GM12801 (cell line): ENCODE results near the gene ZNF440.

Experiments used
- CTCF ChIP-seq: IDR thresholded peaks from one replicate; pipeline ENCODE4 v1.5.1; 2011; ENCODE audit warnings: control low read depth; ENCODE audit not compliant: insufficient read length; ENCODE audit errors: extremely low read depth

The ZNF440 gene

GRCh38 chr19:11814029-11814699, at the start of gene ZNF440:
TSS of gene ZNF440 (plus strand) at chr19:11814273. CDS start at chr19:11814448, 175 bp downstream.
- no peak for TF ChIP-seq CTCF

DNA sequence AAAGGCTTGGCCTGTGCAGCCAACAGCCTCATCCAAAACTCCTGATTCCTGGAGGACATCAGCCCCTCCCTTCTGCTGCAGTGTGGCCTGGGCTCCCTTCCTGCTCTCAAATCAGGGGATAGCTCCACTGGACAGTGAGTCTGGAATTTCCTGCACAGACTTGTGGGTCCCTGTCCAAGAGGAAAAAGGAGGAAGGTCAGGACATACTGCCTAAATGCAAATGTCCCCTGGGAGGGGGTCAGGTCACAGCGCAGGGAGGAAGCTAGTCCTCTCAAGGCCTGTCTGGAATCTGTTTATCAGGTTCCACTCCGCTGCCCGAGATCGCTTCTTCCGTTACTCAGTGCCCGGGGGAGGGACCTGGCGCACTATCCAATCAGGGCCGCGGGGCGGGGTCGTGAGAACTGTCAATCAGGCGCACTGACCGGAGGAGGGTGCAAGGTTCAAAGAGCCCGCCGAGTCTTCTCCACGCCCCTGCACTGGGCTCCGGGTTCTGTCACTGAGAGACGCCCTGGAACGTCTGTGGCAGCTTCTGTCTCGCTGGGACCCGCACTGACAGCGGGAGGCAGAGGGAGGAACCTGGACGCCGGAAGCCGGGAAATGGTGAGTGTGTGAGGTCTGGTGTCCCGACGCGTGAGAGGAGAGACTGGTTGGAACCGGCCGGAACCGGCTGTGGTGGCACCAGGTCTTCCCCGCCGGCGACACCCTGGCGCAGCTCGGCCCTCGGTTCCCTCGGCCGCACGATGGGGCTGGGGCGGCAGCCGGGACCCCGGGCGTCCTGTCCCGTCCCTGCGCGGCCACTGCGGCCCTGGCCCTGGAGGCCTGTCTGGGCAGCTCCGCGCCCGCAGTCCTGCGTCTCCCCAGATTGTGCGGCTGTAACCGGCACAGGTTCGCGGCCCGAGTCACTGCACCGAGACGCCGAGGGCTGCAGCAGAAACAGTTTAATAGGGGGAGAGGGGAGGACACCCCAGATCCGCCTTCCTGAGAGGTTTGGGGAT, 47.2 kb upstream of the ZNF440 start, which contains the start of gene ZNF441:
Gene ZNF441, plus strand, starts transcription at position 404 of the 995 bp plus-strand sequence. Its CDS starts 194 bp downstream, at position 598.
- TF ChIP-seq CTCF = no peak

DNA sequence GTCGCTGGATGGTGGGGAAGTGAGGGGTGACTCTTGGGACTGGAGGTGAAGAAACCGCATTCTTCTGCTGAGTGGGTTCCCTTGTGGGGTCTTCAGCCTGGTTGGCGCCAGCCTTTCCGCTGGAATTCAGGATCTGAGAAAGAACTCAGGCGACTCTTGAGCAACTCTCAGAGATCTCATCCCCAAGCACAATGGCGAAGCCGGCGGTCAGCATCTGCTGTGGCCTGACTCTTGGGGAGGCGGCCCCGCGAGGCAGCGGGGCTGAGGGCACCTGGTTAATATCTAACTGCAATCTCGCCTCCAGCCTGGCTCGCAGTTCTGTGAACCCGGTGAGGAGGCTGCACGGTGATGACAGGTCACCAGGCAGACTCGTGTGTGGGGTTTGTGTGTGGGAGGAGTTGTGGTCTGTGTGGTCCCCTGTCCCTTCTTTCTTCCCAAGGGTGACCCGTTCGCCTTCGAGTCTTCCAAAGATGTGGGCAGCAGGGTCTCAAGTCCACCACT, 46.4 kb upstream of the ZNF440 start:
- no peak for TF ChIP-seq CTCF

DNA sequence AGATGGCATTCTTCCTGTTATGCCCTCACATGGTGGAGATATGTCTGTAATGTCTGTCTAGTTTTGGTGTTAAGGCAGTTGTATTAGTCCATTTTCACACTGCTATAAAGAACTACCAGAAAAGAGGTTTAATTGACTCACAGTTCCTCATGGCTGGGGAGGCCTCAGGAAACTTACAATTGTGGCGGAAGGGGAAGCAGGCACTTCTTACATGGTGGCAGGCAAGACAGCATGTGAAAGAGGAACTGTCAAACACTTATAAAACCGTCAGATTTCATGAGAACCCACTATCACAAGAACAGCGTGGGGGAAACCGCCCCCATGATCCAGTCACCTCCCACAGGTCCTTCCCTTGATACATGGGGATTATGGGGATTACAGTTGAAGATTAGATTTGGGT, 44.1 kb upstream of the ZNF440 start:
- TF ChIP-seq CTCF = no peak

- TF ChIP-seq CTCF = no peak
These were observed 33.5 kb upstream of the ZNF440 start for GRCh38 chr19:11780431-11781020.

- no peak for TF ChIP-seq CTCF
These were observed 32.6 kb upstream of the ZNF440 start for GRCh38 chr19:11781295-11782057.
